T-cell (primary cell): Measurements from ENCODE around the gene EFCAB14. TPM values are rescaled to one million over a fixed set of nuclear protein-coding genes. Genes with fewer than 3 reads are reported as not detected.
"Not testable (repeated sequence)": the region's sequence is repeated elsewhere in the genome, so short reads cannot be mapped to it uniquely, and the experiment has no call there.

ENCODE experiments used
- ATAC-seq, 4 experiments: fragments of 200-7000 bp in 3 of 4; fragments of 150-1000 bp in 1 of 4; cut with Tn5 transposase; replicated peaks in 1 of 4; 1 replicate in 3 of 4; 2 replicates in 1 of 4; pipeline ENCODE4 v1.10.0; 2021; ENCODE audit warnings: moderate library complexity in 3 of 4, mild to moderate bottlenecking in 2 of 4, moderate number of reproducible peaks in 1 of 4
- CTCF ChIA-PET, 2 donors: fragments of 300-600 bp; sonication (Branson Sonifier 250); formaldehyde crosslinking; loops; one replicate each; lab custom pipeline; 2022; ENCODE audit warnings: antibody characterized with exemption in 2 of 2; lab: Charles Lee
- POLR2A ChIA-PET, 2 donors: fragments of 300-600 bp; sonication (Branson Sonifier 250); formaldehyde crosslinking; loops; one replicate each; lab custom pipeline; 2022; ENCODE audit warnings: antibody characterized with exemption in 2 of 2; lab: Charles Lee
- DNase-seq, 35 experiments: peaks; one replicate each; pipeline versions ENCODE4 v3.0.0 to v3.0.0-alpha.2; 2013 to 2023
- H3K27ac ChIP-seq: one replicate; pipeline ENCODE4 v1.5.1; 2013; ENCODE audit warnings: low read length
- H3K27me3 ChIP-seq, 2 experiments: replicated peaks in 1 of 2; 1 replicate in 1 of 2; 2 replicates in 1 of 2; pipeline versions ENCODE4 v1.6.1 to v1.7.0; 2013; ENCODE audit warnings: low read length in 1 of 2, mixed read lengths in 1 of 2; ENCODE audit not compliant: control insufficient read depth in 2 of 2, insufficient read depth in 2 of 2; ENCODE audit errors: extremely low read depth in 1 of 2
- H3K36me3 ChIP-seq, 2 donors: 1 replicate in 1 of 2; 2 replicates in 1 of 2; pipeline versions ENCODE4 v1.6.1 to v1.7.0; 2013; ENCODE audit warnings: low read length in 1 of 2; ENCODE audit not compliant: control insufficient read depth in 2 of 2, insufficient read depth in 1 of 2; ENCODE audit errors: extremely low read depth in 1 of 2
- H3K4me1 ChIP-seq, 2 experiments: 1 replicate in 1 of 2; 2 replicates in 1 of 2; pipeline versions ENCODE4 v1.6.1 to v1.7.0; 2013; ENCODE audit warnings: low read length in 2 of 2, mixed read lengths in 1 of 2; ENCODE audit not compliant: insufficient read depth in 2 of 2, control insufficient read depth in 1 of 2; ENCODE audit errors: extremely low read depth in 1 of 2
- H3K4me3 ChIP-seq, 2 donors: 1 replicate in 1 of 2; 2 replicates in 1 of 2; pipeline versions ENCODE4 v1.5.1 to v1.7.0; 2013; ENCODE audit warnings: mild to moderate bottlenecking in 2 of 2, low read length in 1 of 2, moderate library complexity in 1 of 2; ENCODE audit not compliant: control insufficient read depth in 1 of 2; ENCODE audit errors: extremely low read depth in 1 of 2
- H3K9me3 ChIP-seq: 2 replicates; pipeline ENCODE4 v1.7.0; 2013
- H3K27ac Mint-ChIP-seq, 2 donors: one replicate each; pipeline ENCODE4 v1.8.0; 2020 to 2021; ENCODE audit warnings: mild to moderate bottlenecking in 2 of 2, mixed read lengths in 2 of 2
- H3K27me3 Mint-ChIP-seq, 2 donors: one replicate each; pipeline ENCODE4 v1.8.0; 2021 to 2022; ENCODE audit warnings: mixed read lengths in 2 of 2
- H3K36me3 Mint-ChIP-seq: one replicate; pipeline ENCODE4 v1.8.0; 2021; ENCODE audit warnings: mixed read lengths
- H3K4me1 Mint-ChIP-seq, 3 donors: one replicate each; pipeline ENCODE4 v1.8.0; 2020 to 2022; ENCODE audit warnings: mixed read lengths in 3 of 3, mild to moderate bottlenecking in 1 of 3
- H3K4me3 Mint-ChIP-seq, 3 donors: one replicate each; pipeline ENCODE4 v1.8.0; 2020 to 2022; ENCODE audit warnings: mild to moderate bottlenecking in 3 of 3, mixed read lengths in 3 of 3, moderate library complexity in 3 of 3
- H3K9me3 Mint-ChIP-seq, 3 donors: one replicate each; pipeline ENCODE4 v1.8.0; 2020 to 2022; ENCODE audit warnings: mixed read lengths in 3 of 3
- WGBS: methylation state at CpG from one replicate; pipeline ENCODE4 v1.1.5; 2013; ENCODE audit warnings: missing lambda C conversion rate; ENCODE audit not compliant: insufficient coverage; 5-methylcytosine and 5-hydroxymethylcytosine counted together
- total RNA-seq, 35 experiments: library from RNA in 6 of 35; stranded (reverse) in 6 of 35; fragments of 120-200 nt in 1 of 35; gene quantifications; one replicate each; pipeline versions ENCODE4 v1.2.1 to v1.2.4 and lab custom pipeline; 2013 to 2026

The EFCAB14 gene
- total RNA-seq, 5 donors from 2014 or later (not counting 1 experiment from before 2014, with no cell fraction given), result 78.0 to 90.2 (median 82.5) TPM

DNA sequence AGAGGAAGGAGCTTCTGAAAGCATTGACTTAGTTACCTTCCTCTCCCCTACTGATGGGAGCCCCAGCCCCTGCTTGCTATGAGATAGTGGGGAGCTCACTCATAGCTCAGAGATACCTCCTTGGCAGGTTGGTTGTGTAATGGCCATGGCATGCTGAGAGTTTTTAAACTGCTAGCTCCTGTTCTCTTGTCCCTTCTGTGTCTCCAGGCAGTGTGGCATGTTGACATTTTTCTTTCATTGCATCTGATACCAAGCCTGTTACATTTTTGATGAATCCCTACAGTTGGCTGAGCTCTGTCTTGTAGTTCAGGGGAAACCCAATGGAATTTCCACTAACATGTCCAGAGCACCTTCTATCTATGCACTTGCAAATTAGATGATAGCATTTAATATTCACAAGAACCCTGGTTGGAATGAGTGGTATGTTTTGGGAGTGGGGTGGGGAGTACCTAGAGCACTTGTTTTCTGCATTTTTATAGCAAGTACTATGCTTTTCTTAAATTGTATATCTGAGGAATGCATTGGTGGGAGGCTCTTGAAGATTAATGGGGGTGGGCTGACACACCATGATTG is 39.1 kb upstream of the EFCAB14 start:
- CTCF ChIA-PET, result no interaction called here
- H3K27me3 Mint-ChIP-seq, result peaks cover 49 to 51% of the 10 kb centered on the region in 2 donors
- Histone ChIP-seq H3K27me3 (peaks cover 2 to 22% of the 10 kb centered on the region in 2 experiments), H3K36me3 (no peaks in the 10 kb centered on the region), H3K27ac (no peak overlapping the region), H3K9me3 (no peaks in the 10 kb centered on the region), H3K4me3 (no peak overlapping the region), H3K4me1 (no peaks in the 10 kb centered on the region)
- H3K4me1 Mint-ChIP-seq, result no peaks in the 10 kb centered on the region
- no peak overlapping the region for H3K4me3 Mint-ChIP-seq
- POLR2A ChIA-PET, result no interaction called here
- no peak overlapping the region for H3K27ac Mint-ChIP-seq
- no peaks in the 10 kb centered on the region for H3K9me3 Mint-ChIP-seq
- ATAC-seq (no peak), DNase-seq (no peak)
- no peaks in the 10 kb centered on the region for H3K36me3 Mint-ChIP-seq

GRCh38 chr1:46757247-46757955 is 38.5 kb upstream of the EFCAB14 start:
- H3K9me3 Mint-ChIP-seq, result no peaks in the 10 kb centered on the region
- DNase-seq (no peak), ATAC-seq (no peak)
- Histone ChIP-seq H3K36me3 (no peaks in the 10 kb centered on the region), H3K4me3 (no peak overlapping the region), H3K4me1 (no peaks in the 10 kb centered on the region), H3K27me3 (peaks cover 2 to 18% of the 10 kb centered on the region in 2 experiments), H3K9me3 (no peaks in the 10 kb centered on the region), H3K27ac (no peak overlapping the region)
- H3K4me3 Mint-ChIP-seq, result no peak overlapping the region
- ChIA-PET CTCF (no interaction called here), POLR2A (no interaction called here)
- no peak overlapping the region for H3K27ac Mint-ChIP-seq
- H3K36me3 Mint-ChIP-seq, result no peaks in the 10 kb centered on the region
- H3K4me1 Mint-ChIP-seq, result no peaks in the 10 kb centered on the region
- WGBS, result 57% methylated on average over 3 of the region's 6 CpGs
- peaks cover 46 to 52% of the 10 kb centered on the region in 2 donors for H3K27me3 Mint-ChIP-seq

GRCh38 chr1:46755121-46755520 is 36.2 kb upstream of the EFCAB14 start:
- Mint-ChIP-seq H3K4me1 (no peaks in the 10 kb centered on the region), H3K4me3 (no peak overlapping the region), H3K9me3 (no peaks in the 10 kb centered on the region), H3K27me3 (peaks cover 38 to 51% of the 10 kb centered on the region in 2 donors), H3K36me3 (no peaks in the 10 kb centered on the region), H3K27ac (no peak overlapping the region)
- Histone ChIP-seq H3K4me1 (no peaks in the 10 kb centered on the region), H3K36me3 (no peaks in the 10 kb centered on the region), H3K27ac (no peak overlapping the region), H3K27me3 (peaks cover 3 to 18% of the 10 kb centered on the region in 2 experiments), H3K4me3 (no peak overlapping the region), H3K9me3 (no peaks in the 10 kb centered on the region)
- DNase-seq, result no peak
- ChIA-PET POLR2A (interaction anchor here in 1 of 2 donors (0.6 kb wide), 1 partner anchor 8 kb away, joined by 3 read pairs; no protein-coding TSS in a partner anchor), CTCF (no interaction called here)
- no peak for ATAC-seq
- 58% methylated on average over 4 of the region's 4 CpGs for WGBS

DNA sequence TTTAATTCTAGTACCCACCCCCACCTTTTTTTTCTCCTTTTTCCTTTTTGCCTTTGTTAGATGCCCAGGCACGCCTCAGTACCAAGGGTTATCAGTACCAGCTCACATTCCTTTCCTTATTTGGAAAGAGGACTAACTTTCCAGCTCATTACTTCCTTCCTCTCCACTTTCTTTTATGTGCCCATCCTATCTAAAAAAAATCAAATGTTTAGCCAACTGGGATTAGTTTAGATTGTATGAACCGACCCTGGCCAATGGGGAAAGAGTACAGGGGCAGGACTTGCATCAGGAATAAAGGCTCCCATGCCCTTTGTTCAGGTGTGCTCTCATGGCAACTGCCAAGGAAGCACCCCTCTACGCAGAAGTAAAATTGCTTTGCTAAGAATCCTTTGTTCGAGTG is 35.8 kb upstream of the EFCAB14 start:
- 29% methylated on average over 1 of the region's 4 CpGs for WGBS
- DNase-seq, H3K4me3 ChIP-seq, H3K27ac ChIP-seq, CTCF ChIA-PET, H3K9me3 ChIP-seq, H3K36me3 ChIP-seq, H3K27ac Mint-ChIP-seq, H3K9me3 Mint-ChIP-seq, H3K36me3 Mint-ChIP-seq, POLR2A ChIA-PET, ATAC-seq, H3K4me1 Mint-ChIP-seq, H3K4me3 Mint-ChIP-seq, H3K4me1 ChIP-seq: not testable (repeated sequence)
- H3K27me3 ChIP-seq, result peaks cover 5 to 18% of the 10 kb centered on the region in 2 experiments
- peaks cover 40 to 55% of the 10 kb centered on the region in 2 donors for H3K27me3 Mint-ChIP-seq

DNA sequence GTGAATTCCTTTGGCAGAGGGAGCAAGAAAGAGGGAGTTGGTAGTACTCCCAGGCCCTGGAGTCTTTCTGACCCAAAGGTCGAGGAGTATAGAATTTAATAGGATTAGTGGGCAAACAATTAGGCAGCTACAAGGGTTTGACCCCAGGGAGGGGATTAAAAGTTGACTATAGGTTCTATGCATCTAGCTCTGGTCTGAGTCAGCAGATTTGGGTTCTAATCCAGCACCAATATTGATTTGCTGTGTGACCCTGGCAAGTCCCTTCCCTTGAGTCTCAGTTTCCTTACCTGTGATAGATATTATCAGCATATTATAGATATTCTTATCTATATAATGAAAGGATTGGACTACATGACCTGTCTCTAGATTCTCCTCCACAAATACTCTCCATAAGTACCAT is 35.1 kb upstream of the EFCAB14 start:
- no peak for ATAC-seq
- H3K9me3 Mint-ChIP-seq, result no peaks in the 10 kb centered on the region
- peaks cover 44 to 58% of the 10 kb centered on the region in 2 donors for H3K27me3 Mint-ChIP-seq

GRCh38 chr1:46749921-46750404 is 31.0 kb upstream of the EFCAB14 start:
- Histone ChIP-seq H3K36me3 (no peaks in the 10 kb centered on the region), H3K27me3 (peaks cover 3 to 19% of the 10 kb centered on the region in 2 experiments), H3K9me3 (no peaks in the 10 kb centered on the region), H3K27ac (no peak overlapping the region), H3K4me1 (no peaks in the 10 kb centered on the region), H3K4me3 (no peak overlapping the region)
- POLR2A ChIA-PET, result no interaction called here
- H3K27ac Mint-ChIP-seq, result no peak overlapping the region
- H3K4me1 Mint-ChIP-seq, result no peaks in the 10 kb centered on the region
- no peaks in the 10 kb centered on the region for H3K9me3 Mint-ChIP-seq
- DNase-seq (no peak), ATAC-seq (no peak)
- H3K36me3 Mint-ChIP-seq, result no peaks in the 10 kb centered on the region
- CTCF ChIA-PET, result no interaction called here
- H3K4me3 Mint-ChIP-seq, result no peak overlapping the region
- peaks cover 39 to 64% of the 10 kb centered on the region in 2 donors for H3K27me3 Mint-ChIP-seq
- 62% methylated on average over 3 of the region's 7 CpGs for WGBS

More for the DNA sequence above, 35.1 kb upstream of the EFCAB14 start:
- WGBS, result 20% methylated on average over 1 of the region's 1 CpG
- Mint-ChIP-seq H3K4me1 (no peaks in the 10 kb centered on the region), H3K27ac (no peak overlapping the region), H3K36me3 (no peaks in the 10 kb centered on the region), H3K4me3 (no peak overlapping the region)
- H3K27ac ChIP-seq, result no peak overlapping the region
- H3K36me3 ChIP-seq, result no peaks in the 10 kb centered on the region
- H3K4me3 ChIP-seq, result no peak overlapping the region
- H3K4me1 ChIP-seq, result no peaks in the 10 kb centered on the region
- H3K9me3 ChIP-seq, result no peaks in the 10 kb centered on the region
- DNase-seq, result no peak
- POLR2A ChIA-PET, result no interaction called here
- H3K27me3 ChIP-seq, result peaks cover 5 to 15% of the 10 kb centered on the region in 2 experiments
- CTCF ChIA-PET, result no interaction called here
